ENCODE measurements around the gene SARS1. TPM values are rescaled to one million over a fixed set of nuclear protein-coding genes. Genes with fewer than 3 reads are reported as not detected.

Gene SARS1
- total and polyA plus RNA-seq, 2 of the 8 experiments (the other 6 are each of a cell fraction or from before 2014, with no cell fraction given), result 83.1 to 146 TPM

DNA sequence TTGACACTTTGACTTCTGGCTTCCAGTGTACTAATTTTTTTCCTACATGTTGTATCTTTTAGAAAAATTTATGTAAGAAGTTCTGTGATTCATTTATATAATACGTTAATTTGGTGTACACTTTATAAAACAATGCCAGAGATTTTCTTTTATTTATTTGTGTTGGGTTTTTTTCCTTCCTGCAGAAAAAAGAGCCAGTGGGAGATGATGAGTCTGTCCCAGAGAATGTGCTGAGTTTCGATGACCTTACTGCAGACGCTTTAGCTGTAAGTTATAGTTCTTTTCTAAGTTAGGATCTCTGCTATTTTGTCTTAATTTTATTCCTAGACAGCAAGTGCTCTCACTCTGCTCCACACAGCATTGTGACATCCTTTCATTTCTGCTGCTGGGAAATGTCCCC is 14.4 kb downstream of the SARS1 start:
- Histone ChIP-seq H2BK15ac (ENCODE audit: low read length) (no peak overlapping the region), H3K18ac (ENCODE audit: extremely low read depth, low read length) (no peak overlapping the region), H2BK12ac (ENCODE audit: low read depth, low read length) (no peak overlapping the region), H3K9me3 (ENCODE audit: insufficient read depth in 2 of 2, low read depth in 1 of 2, low read length in 1 of 2) (no peaks in the 10 kb centered on the region), H3K36me3 (ENCODE audit: control insufficient read depth in 2 of 4, insufficient read depth in 4 of 4, low read length in 3 of 4) (peaks cover 0 to 64% (median 18%) of the 10 kb centered on the region in 4 experiments; a peak in 6 of 8 replicates), H3K4me2 (ENCODE audit: insufficient read depth in 1 of 2, low read depth in 2 of 2, low read length in 2 of 2) (peak overlapping the region in 1 of 2 experiments; percentile 98; a peak in 1 of 4 replicates), H3K4ac (replicated peaks; ENCODE audit: insufficient read length, low read depth, low read length) (no peak overlapping the region), H3K23ac (ENCODE audit: insufficient read length) (no peak overlapping the region), H3K4me3 (ENCODE audit: extremely low read depth in 1 of 4, insufficient read depth in 2 of 4, low read depth in 3 of 4, low read length in 4 of 4) (no peak overlapping the region), H2BK20ac (ENCODE audit: low read length) (peak overlapping the region; percentile 13; the same call in 1 of the 2 replicates), H4K20me1 (replicated peaks in 1 of 2; ENCODE audit: control insufficient read depth in 1 of 2, insufficient read depth in 2 of 2, low read length in 2 of 2) (no peaks in the 10 kb centered on the region), H4K8ac (ENCODE audit: extremely low read depth, insufficient read depth, low read length) (no peak overlapping the region), H3K79me1 (ENCODE audit: low read depth, low read length) (no peaks in the 10 kb centered on the region), H2AFZ (ENCODE audit: low read length) (no peak overlapping the region), H3K9ac (replicated peaks in 1 of 4; ENCODE audit: extremely low read depth in 1 of 4, low read depth in 3 of 4, low read length in 3 of 4) (no peak overlapping the region), H3K14ac (ENCODE audit: insufficient read length) (no peak overlapping the region), H3K56ac (replicated peaks; ENCODE audit: insufficient read length, low read depth, low read length) (no peak overlapping the region), H2BK120ac (replicated peaks; ENCODE audit: low read depth, low read length) (no peak overlapping the region), H3K4me1 (replicated peaks in 1 of 4; ENCODE audit: control insufficient read depth in 3 of 4, insufficient read depth in 4 of 4, low read length in 3 of 4) (peaks cover 9 to 33% (median 15%) of the 10 kb centered on the region in 4 experiments), H4K91ac (replicated peaks; ENCODE audit: insufficient read length, low read length) (no peak overlapping the region), H3K79me2 (ENCODE audit: control insufficient read depth in 1 of 2, insufficient read depth in 2 of 2, low read length in 2 of 2) (peaks cover 0 to 35% of the 10 kb centered on the region in 2 experiments; a peak in 2 of 4 replicates), H3K27me3 (replicated peaks in 1 of 4; ENCODE audit: control insufficient read depth in 3 of 4, extremely low read depth in 1 of 4, insufficient read depth in 3 of 4, low read length in 3 of 4) (no peaks in the 10 kb centered on the region), H3K27ac (ENCODE audit: low read depth, low read length) (no peak overlapping the region), H3K23me2 (ENCODE audit: low read depth, low read length) (peaks cover 4% of the 10 kb centered on the region; the same call in 1 of the 2 replicates), H2AK5ac (ENCODE audit: low read depth, low read length) (no peak overlapping the region), H2BK5ac (ENCODE audit: low read depth, low read length) (no peak overlapping the region), H4K5ac (ENCODE audit: insufficient read length, low read depth, low read length) (no peak overlapping the region)
- ChIA-PET CTCF (ENCODE audit: partially characterized antibody) (interaction anchor here (0.6 to 2.2 kb wide), 4 partner anchors 10 to 106 kb away, joined by 3 to 5 read pairs (median 3); partner anchors contain the start of gene SARS1), POLR2A (ENCODE audit: partially characterized antibody) (interaction anchor here (0.6 to 2.4 kb wide), 5 partner anchors 8 to 139 kb away, joined by 3 to 14 read pairs (median 4); no protein-coding TSS in a partner anchor)
- 90% methylated on average over 3 of the region's 3 CpGs; no CpG with 5 or more reads in 1 of the 2 experiments for WGBS, 2 experiments (ENCODE audit: extremely low coverage in 1 of 2, insufficient coverage in 1 of 2, insufficient read length in 1 of 2, insufficient replicate concordance in 2 of 2, low coverage in 1 of 2, low lambda C conversion rate in 2 of 2, missing lambda C conversion rate in 1 of 2)
- DNase-seq (ENCODE audit: low read depth in 1 of 2, low spot score in 2 of 2) (no peak), FAIRE-seq (no peak)
- TF ChIP-seq SIRT6 (IDR thresholded peaks at IDR 0.05; ENCODE audit: low read length) (no peak), BRCA1 (IDR thresholded peaks at IDR 0.05; ENCODE audit: low read depth, low read length) (no peak), POLR2A (IDR thresholded peaks at IDR 0.05; ENCODE audit: control extremely low read depth in 1 of 2, low read depth in 2 of 2, low read length in 2 of 2) (no peak), SRF (IDR thresholded peaks at IDR 0.05; ENCODE audit: low read depth, low read length) (no peak), GTF2F1 (IDR thresholded peaks at IDR 0.05; ENCODE audit: borderline replicate concordance, low read depth, low read length) (no peak), SP2 (IDR thresholded peaks at IDR 0.05; ENCODE audit: low read length) (no peak), GABPA (IDR thresholded peaks at IDR 0.05; ENCODE audit: borderline replicate concordance, insufficient read depth, low read length) (no peak), CEBPB (IDR thresholded peaks at IDR 0.05; ENCODE audit: low read depth, low read length) (no peak), BCL11A (IDR thresholded peaks at IDR 0.05; ENCODE audit: low read depth in 2 of 2, low read length in 2 of 2) (no peak)
- TF ChIP-seq, protein P1, sequence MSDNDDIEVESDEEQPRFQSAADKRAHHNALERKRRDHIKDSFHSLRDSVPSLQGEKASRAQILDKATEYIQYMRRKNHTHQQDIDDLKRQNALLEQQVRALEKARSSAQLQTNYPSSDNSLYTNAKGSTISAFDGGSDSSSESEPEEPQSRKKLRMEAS (IDR thresholded peaks at IDR 0.05), result no peak
